ENCODE results near the gene VPS8.

The VPS8 gene

DNA sequence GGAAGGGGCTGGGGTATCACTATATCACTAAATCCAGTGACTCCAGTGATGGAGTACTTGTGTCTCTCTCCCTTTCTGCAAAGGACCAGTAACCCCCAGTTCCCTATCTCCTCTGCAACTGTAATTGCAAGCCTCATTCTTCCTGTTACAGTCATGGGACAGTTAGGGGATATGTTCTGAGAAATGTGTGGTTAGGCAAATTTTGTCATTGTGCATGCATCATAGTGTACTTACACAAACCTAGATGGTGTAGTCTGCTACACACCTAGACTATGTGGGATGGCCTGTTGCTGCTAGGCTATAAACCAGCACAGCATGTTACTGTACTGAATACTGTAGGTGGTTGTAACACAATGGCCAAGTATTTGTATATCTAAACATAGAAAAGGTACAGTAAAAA lies 2.2 kb downstream of the VPS8 start:
- no peaks in the 10 kb centered on the region for H3K27me3 Mint-ChIP-seq
- peak overlapping the region; percentile 20 for H3K4me3 Mint-ChIP-seq
- DNase-seq = no peak
- H3K36me3 Mint-ChIP-seq (ENCODE audit: low read depth) = peaks cover 21% of the 10 kb centered on the region
- peaks cover 63% of the 10 kb centered on the region for H3K4me1 Mint-ChIP-seq (ENCODE audit: low read depth)
- peak overlapping the region; percentile 77 for H3K27ac Mint-ChIP-seq
- no peaks in the 10 kb centered on the region for H3K9me3 Mint-ChIP-seq

DNA sequence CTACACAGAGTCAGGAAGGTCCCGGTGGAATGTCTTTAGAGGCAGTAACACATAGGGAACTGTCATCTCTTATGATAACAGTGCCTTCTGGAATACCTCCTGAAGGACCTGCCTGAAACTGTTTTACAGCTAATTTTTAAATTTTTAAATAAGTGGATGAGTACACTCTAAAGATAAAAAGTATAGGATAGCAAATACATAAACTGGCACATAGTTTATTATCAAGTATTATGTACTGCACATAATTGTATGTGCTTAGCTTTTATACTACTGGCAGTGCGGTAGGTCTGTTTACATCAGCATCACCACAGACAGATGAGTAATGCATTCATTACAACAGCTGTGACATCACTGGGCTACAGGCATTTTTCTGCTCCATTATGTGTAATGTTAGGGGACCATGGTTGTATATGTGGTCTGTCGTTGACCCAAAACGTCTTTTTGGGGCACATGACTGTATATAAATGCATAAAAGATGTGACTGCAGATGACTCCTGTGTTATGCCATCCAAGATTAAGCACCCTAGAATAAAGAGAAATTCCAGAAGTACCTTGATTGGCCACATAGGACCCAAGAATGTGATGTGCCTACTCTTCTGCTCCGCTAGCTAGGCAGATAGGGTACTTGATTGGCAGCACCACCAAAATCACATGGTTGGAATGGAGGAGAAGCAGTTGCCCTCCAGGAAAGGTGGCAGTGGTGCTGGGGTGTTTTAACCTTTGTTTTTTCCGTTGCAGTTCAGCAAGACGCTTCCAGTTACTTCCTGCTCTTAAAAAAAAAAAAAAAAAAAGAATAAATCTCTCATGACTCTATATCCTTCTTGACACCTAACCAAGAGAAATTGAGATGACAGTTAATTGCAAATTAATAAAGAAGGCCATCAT lies 3.3 kb downstream of the VPS8 start:
- H3K4me1 Mint-ChIP-seq (ENCODE audit: low read depth) = peaks cover 64% of the 10 kb centered on the region

DNA sequence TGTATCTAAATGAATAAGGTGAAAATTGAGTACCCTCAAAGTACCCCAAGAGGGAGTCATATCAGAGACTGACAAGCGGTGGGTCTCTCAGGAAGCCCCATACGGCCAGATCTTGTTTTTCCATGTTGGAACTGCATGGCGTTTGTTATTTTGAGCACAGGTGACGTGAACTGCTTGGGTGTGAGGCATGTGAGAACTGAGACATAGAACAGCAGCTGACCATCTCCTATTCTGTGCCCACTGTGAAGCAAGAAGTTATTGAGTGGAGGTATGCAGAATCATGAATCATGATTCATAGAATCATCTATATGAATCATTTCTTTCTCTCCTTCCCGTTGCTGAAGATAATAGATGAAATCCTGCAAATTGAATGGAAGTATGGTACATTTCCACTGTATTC lies 4.6 kb downstream of the VPS8 start:
- Mint-ChIP-seq H3K9me3 (no peaks in the 10 kb centered on the region), H3K36me3 (ENCODE audit: low read depth) (peaks cover 26% of the 10 kb centered on the region), H3K27ac (no peak overlapping the region), H3K27me3 (no peaks in the 10 kb centered on the region), H3K4me3 (no peak overlapping the region), H3K4me1 (ENCODE audit: low read depth) (peaks cover 56% of the 10 kb centered on the region)
- no peak for DNase-seq

More for the DNA sequence above, 3.3 kb downstream of the VPS8 start:
- no peaks in the 10 kb centered on the region for H3K9me3 Mint-ChIP-seq
- DNase-seq = no peak
- no peaks in the 10 kb centered on the region for H3K27me3 Mint-ChIP-seq
- H3K4me3 Mint-ChIP-seq = no peak overlapping the region
- H3K27ac Mint-ChIP-seq = peak overlapping the region; percentile 63
- peaks cover 23% of the 10 kb centered on the region for H3K36me3 Mint-ChIP-seq (ENCODE audit: low read depth)

DNA sequence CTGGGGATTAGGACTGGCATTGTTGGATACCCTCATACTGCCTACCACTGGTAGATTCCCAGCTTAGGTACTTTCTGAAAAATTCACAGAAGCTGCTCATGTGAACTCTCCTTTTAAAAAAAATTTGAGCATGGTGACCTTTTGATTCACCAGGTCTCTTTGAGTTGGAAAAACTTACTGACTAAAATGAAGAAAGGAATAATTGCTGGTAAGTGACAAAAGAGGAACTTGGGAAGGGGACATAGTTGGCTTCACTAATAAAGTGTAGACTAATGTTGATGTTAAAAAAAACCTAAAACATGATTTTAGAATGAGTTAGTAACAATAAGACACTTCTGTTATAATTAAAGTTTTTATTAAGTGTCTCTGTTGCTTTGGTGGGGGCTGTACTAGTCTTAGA lies 8.6 kb downstream of the VPS8 start:
- DNase-seq = no peak
- Mint-ChIP-seq H3K9me3 (no peaks in the 10 kb centered on the region), H3K36me3 (ENCODE audit: low read depth) (peaks cover 29% of the 10 kb centered on the region), H3K4me1 (ENCODE audit: low read depth) (peaks cover 33% of the 10 kb centered on the region), H3K27ac (no peak overlapping the region), H3K27me3 (no peaks in the 10 kb centered on the region), H3K4me3 (no peak overlapping the region)

DNA sequence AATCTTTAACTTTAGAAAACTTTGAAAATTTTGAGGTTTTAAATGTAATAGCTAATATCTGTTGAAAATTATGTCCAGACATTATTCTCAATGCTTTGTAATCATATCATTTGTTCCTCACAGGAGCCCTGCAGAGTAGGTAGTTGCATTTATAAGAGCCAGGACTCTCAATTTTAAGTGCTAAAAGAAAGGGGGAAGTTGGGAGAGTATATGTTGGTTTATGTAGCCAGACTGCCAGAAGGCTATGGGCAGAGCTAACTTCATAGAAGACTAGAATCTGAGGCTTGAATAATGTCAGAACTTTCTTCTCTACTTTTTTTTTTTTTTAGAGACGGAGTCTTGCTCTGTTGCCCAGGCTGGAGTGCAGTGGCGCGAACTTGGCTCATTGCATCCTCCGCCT lies 9.1 kb downstream of the VPS8 start:
- Mint-ChIP-seq H3K4me3 (no peak overlapping the region), H3K9me3 (no peaks in the 10 kb centered on the region), H3K27ac (no peak overlapping the region), H3K4me1 (ENCODE audit: low read depth) (peaks cover 28% of the 10 kb centered on the region), H3K36me3 (ENCODE audit: low read depth) (peaks cover 30% of the 10 kb centered on the region), H3K27me3 (no peaks in the 10 kb centered on the region)
- no peak for DNase-seq

DNA sequence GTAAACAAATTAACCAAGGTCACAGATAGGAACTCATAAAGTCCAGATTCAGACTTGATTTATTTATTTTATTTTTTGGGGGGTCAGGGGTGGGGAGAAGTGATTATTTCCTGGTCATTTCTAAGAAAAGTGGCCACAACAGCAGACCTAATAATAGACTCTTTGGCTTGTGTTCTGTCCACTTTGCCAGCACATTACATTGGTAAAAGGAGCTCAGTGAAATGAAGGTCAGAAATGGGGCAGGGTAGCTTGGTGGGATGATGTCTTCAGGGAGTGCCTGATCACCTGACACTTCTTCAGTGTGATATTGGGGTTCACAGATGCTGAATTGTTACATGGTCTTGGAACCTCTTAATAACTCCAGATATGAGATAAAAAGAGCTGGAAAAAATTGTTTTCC lies 10.1 kb downstream of the VPS8 start:
- Mint-ChIP-seq H3K27me3 (no peaks in the 10 kb centered on the region), H3K4me1 (ENCODE audit: low read depth) (peaks cover 19% of the 10 kb centered on the region), H3K4me3 (no peak overlapping the region), H3K36me3 (ENCODE audit: low read depth) (peaks cover 28% of the 10 kb centered on the region), H3K9me3 (no peaks in the 10 kb centered on the region), H3K27ac (no peak overlapping the region)
- DNase-seq = no peak

DNA sequence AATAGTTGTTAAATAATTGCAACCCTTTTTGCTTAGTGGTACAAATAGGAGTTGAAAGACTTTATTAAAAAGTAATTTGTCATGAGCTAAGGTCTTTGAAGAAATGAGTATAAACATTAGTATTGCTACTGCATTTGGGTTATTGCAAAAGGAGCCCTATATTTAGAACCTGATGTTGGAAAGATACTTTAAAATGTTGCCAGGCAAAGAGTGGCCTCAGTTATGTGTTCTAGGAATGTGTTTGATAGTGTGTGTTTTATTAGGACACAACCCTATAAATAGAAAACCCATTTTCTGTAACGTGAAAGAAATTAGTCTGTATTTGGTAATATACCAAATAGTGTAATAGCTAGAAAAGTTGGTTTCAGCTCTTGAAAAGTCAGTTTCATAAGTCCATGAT lies 10.7 kb downstream of the VPS8 start:
- Mint-ChIP-seq H3K9me3 (no peaks in the 10 kb centered on the region), H3K4me3 (no peak overlapping the region)

DNA sequence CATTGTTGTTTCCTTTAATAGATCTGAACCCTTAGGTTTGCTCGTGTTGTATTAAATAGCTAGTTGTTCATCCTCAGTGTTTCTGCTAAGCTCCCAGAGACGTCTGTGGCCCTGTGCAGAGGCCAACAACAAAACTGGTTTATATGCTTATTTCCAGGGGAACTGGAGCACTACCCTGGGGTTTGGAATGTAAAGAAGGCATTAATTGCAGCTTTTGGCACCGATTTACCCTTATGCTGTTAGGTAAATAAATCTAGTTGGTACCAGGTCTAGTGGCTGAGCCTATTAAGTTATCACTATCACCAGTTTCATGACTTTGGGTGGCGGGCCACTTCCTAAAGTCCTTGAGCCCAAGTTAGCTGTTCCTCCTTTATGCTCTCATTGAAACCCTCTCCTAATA lies 12.0 kb downstream of the VPS8 start:
- no peak for DNase-seq
- no peaks in the 10 kb centered on the region for H3K27me3 Mint-ChIP-seq
- H3K4me3 Mint-ChIP-seq = no peak overlapping the region
- H3K9me3 Mint-ChIP-seq = no peaks in the 10 kb centered on the region
- no peak overlapping the region for H3K27ac Mint-ChIP-seq
- peaks cover 42% of the 10 kb centered on the region for H3K36me3 Mint-ChIP-seq (ENCODE audit: low read depth)
- H3K4me1 Mint-ChIP-seq (ENCODE audit: low read depth) = peaks cover 10% of the 10 kb centered on the region

More for the DNA sequence above, 10.7 kb downstream of the VPS8 start:
- Mint-ChIP-seq H3K36me3 (ENCODE audit: low read depth) (peaks cover 32% of the 10 kb centered on the region), H3K27ac (no peak overlapping the region), H3K4me1 (ENCODE audit: low read depth) (peaks cover 15% of the 10 kb centered on the region), H3K27me3 (no peaks in the 10 kb centered on the region)
- no peak for DNase-seq

DNA sequence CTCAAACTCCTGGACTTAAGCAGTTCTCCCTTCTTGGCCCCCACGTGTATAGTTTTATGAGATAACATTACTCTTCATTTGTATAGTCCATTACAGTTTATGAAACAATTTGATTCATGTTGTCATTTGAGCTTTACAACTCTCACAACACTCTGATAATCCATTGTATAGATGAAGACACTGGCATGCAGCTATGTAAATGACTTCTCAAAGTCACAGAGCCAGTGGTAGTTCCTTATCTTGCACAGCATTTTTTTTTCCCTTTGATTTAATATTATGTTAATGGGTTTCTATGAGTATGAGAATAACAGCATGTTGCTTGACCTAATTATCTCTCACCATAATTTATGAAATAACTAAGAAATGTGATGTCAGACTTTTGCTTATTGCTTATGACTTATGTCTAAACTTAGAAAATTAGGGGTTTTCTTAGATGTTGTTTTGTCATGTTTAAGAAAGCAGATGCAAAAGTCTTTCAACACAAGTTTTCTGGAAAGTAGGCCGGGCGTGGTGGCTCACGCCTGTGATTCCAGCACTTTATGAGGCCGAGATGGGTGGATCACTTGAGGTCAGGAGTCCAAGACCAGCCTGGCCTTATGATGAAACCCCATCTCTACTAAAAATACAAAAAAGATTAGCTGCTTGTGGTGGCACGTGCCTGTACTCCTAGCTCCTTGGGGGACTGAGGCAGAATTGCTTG lies 13.3 kb downstream of the VPS8 start:
- peaks cover 14% of the 10 kb centered on the region for H3K4me1 Mint-ChIP-seq (ENCODE audit: low read depth)
- no peaks in the 10 kb centered on the region for H3K9me3 Mint-ChIP-seq
- H3K36me3 Mint-ChIP-seq (ENCODE audit: low read depth) = peaks cover 47% of the 10 kb centered on the region
- no peak for DNase-seq
- H3K27ac Mint-ChIP-seq = no peak overlapping the region
- no peaks in the 10 kb centered on the region for H3K27me3 Mint-ChIP-seq
- H3K4me3 Mint-ChIP-seq = no peak overlapping the region

DNA sequence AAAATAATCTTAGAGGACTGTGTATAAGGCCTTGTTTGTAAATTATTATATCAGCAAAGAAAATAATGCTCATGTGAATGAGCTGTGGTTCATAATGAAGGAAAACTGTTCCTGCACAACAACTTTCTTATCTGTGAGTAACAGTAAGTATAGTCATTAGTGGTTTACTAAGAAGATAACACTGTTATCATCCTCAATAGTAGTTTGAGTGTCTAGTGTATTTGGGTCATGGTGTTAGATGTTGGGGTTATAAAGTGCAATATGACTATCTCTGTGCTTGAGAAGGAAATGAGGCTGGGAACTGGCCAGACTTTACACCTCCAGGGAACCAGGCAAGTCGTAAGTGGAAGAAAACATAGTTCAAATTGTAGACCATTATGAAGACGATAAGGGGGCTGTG lies 15.6 kb downstream of the VPS8 start:
- peaks cover 66% of the 10 kb centered on the region for H3K36me3 Mint-ChIP-seq (ENCODE audit: low read depth)
- DNase-seq = no peak
- H3K27me3 Mint-ChIP-seq = no peaks in the 10 kb centered on the region
- H3K4me1 Mint-ChIP-seq (ENCODE audit: low read depth) = peaks cover 13% of the 10 kb centered on the region
- H3K4me3 Mint-ChIP-seq = no peak overlapping the region
- H3K9me3 Mint-ChIP-seq = no peaks in the 10 kb centered on the region
- no peak overlapping the region for H3K27ac Mint-ChIP-seq

DNA sequence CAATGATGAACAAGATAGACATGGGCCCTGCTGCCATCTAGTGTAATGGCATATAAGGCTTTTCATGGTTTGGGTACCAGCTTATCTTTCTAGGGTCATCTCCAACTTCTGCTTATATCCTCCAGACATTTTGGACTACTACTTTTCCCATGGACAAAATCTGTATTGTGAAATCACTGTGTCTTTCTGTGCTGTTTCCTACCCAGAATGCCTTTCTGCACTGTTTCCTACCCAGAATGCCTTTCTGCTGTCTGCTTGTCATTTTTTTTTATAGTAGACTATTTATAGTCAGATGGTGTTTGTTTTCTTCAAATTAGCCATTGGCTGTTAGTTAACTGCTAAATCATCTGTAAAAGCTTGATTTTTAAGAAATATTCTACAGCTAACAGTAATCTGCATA lies 20.1 kb downstream of the VPS8 start:
- Mint-ChIP-seq H3K27me3 (no peaks in the 10 kb centered on the region), H3K36me3 (ENCODE audit: low read depth) (peaks cover 83% of the 10 kb centered on the region), H3K27ac (no peak overlapping the region), H3K4me1 (ENCODE audit: low read depth) (peaks cover 9% of the 10 kb centered on the region), H3K4me3 (no peak overlapping the region), H3K9me3 (no peaks in the 10 kb centered on the region)
- DNase-seq = no peak

DNA sequence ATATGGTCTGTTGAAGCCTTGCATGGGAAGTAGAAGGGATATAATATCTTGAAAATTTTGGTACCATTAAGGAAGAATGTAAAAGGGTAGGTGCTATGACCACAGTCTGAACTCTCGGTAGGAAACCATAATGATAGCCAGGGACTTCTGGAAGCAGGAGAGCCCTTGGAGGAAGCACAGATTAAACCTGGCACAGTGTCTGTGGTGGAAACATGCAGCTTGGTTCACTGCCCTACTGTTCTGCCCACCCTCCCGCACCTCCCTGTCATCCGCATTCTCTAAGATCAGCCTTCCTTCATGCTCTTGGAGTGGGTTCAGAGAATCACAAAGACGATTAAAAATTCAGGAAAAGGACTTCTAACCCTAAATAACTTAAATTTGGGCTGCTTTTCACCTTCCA lies 20.9 kb downstream of the VPS8 start:
- Mint-ChIP-seq H3K27ac (no peak overlapping the region), H3K36me3 (ENCODE audit: low read depth) (peaks cover 84% of the 10 kb centered on the region), H3K4me3 (no peak overlapping the region), H3K4me1 (ENCODE audit: low read depth) (peaks cover 9% of the 10 kb centered on the region), H3K9me3 (no peaks in the 10 kb centered on the region), H3K27me3 (no peaks in the 10 kb centered on the region)
- DNase-seq = no peak

DNA sequence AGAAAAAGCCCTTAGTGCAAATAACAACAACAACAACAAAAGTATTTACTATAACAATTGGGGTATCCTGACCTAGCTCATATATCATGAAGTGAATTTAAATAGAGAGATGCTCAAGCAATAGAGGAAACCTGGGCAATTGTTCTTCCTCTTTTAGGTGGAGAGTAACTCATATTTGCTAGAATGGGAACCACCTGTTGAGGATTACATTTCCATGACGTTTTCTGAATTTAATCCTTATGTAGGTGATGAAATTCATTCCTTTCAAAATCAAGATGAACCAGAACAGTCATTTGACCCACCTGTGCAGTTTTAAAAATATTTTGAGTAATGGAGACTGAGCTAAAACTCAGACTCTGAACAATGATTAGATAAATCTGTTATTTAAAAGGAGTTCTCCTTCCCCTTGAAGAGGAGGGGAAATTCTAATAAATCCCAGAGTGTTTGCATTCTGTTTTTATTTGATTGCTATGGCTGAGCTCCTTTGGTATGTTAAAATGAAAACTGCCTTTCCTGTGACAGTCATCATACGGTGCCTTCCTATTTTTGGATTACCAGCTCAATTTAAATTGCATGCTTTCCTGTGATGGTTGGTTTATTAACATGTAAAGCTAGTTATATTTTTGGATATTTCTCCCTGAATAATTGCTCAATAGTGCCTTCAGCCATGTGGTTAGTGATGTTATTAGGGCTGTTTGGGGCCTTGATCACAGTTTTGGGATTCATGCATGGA lies 24.3 kb downstream of the VPS8 start:
- no peak overlapping the region for H3K4me3 Mint-ChIP-seq
- H3K9me3 Mint-ChIP-seq = no peaks in the 10 kb centered on the region
- peaks cover 3% of the 10 kb centered on the region for H3K4me1 Mint-ChIP-seq (ENCODE audit: low read depth)
- no peaks in the 10 kb centered on the region for H3K27me3 Mint-ChIP-seq
- DNase-seq = no peak
- no peak overlapping the region for H3K27ac Mint-ChIP-seq
- H3K36me3 Mint-ChIP-seq (ENCODE audit: low read depth) = peaks cover 79% of the 10 kb centered on the region

DNA sequence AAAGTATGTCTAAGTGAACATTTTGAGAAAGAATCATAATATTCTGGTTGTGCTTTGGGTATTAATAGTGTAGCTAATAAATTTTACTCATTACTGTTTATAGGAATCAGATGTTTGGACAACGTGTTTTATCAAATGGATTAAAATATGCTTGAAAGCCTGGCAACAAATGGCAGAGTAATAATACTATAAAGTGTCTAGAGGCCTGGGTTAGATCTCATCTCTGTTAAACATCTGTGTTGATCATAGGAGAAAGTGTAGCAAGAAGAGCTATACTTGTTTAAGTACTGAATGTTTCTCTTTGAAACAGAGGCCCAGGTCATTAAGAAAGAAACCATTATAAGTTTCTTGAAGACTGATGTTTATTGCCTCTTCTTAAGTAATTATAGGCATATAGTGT lies 30.5 kb downstream of the VPS8 start:
- Mint-ChIP-seq H3K4me1 (ENCODE audit: low read depth) (no peaks in the 10 kb centered on the region), H3K36me3 (ENCODE audit: low read depth) (peaks cover 36% of the 10 kb centered on the region), H3K27ac (no peak overlapping the region), H3K27me3 (no peaks in the 10 kb centered on the region), H3K9me3 (no peaks in the 10 kb centered on the region), H3K4me3 (no peak overlapping the region)
- DNase-seq = no peak

DNA sequence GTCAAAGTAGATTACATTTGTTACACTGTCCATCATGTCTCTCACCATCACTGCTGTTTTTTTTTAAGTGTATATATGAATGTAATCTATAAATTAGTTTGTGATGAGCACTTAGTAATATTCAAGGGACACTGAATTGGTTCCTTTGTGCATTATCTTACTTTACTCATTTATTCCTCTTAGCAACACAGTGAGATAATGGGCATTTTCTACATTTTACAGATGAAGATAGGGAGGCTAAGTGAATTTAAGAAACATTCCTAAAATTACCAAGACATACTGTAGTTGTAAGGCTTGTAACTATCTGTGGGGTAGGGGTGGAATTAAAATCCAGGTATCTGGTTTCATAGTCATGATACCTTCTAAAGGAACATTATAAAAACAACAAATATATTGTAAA lies 33.9 kb downstream of the VPS8 start:
- Mint-ChIP-seq H3K27ac (no peak overlapping the region), H3K9me3 (no peaks in the 10 kb centered on the region), H3K4me3 (no peak overlapping the region), H3K4me1 (ENCODE audit: low read depth) (no peaks in the 10 kb centered on the region), H3K36me3 (ENCODE audit: low read depth) (peaks cover 32% of the 10 kb centered on the region), H3K27me3 (no peaks in the 10 kb centered on the region)
- no peak for DNase-seq
